Suppressor macrophage treated with lipopolysaccharide for 1 hour (primary cell): ENCODE results near the gene DST.

Experiments used
- DNase-seq, 3 donors: peaks; one replicate each; pipeline ENCODE4 v3.0.0-alpha.2; 2020 to 2022

Gene DST

DNA sequence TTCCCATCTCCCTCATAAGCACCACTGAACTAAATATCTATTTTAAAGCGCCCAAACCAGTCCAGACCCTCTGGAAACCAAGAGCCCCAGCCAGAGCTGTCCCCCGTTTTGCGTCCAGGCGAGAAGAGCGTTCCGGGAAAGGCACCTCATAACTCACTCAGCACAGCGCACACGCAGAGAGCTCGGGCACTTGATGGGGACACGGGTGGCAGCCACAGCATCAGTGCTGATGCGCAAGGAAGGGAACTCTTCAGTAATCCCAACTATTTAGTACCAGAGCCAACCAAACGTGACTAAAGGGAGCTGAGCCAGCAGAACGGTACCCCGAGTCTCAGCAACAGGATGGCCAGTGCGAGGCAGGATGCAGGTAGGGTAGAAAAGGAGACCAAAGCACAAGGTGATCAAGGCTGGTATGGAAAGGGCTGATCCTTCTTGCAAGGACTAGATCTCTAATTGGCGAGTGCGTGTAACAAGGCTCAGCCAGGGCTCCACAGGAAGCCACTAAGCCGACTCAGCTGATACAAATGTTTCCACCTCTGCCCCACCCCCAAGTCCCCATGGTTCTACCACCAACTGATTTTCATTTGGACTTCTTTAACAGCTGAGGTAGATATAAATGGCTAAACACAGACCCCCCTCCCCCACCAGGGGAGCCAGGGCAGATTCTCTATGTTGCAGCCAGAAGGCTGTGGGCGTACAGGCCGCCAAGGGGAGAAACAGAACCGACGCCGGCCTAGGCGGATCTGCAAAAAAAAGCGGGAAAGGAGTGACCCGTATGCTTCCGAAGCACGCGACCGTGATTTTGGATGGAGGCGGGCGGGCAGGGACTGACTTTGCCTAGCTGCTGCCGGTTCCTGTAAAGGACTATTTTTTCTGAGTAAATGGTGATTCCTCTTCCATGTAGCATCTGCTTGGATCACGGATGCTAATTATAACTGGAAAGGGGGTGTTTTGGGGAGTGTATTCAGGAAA lies 211.8 kb downstream of the DST start:
- no peak for DNase-seq

DNA sequence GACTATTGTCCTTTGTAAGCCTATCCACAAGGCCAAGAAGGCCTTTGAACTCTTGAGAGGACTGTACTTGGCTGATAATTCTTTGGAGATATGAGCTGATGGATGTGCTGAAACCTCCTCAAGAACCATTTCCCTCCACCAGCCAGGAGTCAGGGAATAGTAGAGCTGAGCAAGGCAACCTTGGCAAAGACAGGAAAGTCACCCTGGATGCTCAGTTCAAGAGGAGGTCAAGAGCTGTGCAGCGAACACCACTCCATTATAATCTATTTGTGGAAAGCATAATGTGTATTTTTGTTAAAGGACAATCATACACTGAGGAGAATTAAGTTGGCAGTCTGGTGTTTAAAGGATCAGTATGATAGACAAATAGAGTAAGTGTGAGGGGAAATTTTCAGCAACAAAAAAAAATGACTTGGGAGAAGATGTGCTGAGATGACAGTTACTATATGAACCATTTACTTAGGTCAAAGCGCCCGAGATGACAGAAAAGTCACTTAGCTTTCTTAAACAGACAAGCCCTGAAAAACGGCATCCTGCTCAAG lies 218.1 kb downstream of the DST start:
- DNase-seq, result no peak

DNA sequence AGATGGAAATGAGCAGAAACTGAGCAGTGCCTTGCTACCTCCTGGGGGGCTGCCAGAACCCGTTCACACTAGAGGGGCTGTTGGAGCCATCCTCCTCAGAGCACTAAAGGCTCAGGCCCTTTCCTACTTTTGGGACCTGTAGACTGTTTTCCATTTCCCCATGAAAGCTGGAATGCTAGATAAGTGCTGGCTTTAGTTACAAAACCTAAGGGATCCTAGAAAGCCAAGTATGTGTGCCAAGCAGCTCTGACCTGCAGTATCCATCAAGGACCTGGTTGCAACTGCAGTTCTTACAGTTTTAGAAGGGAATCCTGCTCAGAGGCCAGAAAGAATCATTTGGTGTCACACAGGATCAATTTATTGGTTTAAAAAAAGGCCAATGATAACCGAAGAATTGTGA lies 218.6 kb downstream of the DST start:
- DNase-seq, result no peak

DNA sequence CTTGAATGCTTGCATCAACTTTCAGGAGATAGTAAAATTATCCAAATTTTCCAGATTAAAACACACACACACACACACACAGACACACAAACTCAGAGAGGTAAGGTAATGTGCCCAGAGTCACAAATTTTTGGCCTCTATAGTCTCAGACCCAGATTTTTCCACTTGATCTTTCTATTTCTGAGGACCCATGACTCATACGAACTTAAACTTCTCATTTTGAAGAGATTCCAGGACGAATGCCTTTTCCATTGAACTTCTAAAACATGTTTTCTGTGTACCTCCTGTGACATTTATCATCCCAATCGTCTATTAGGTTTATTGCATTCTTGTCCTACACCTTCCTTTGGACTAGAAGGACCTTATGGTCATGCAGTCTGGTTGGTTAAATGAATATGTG lies 222.4 kb downstream of the DST start:
- no peak for DNase-seq

DNA sequence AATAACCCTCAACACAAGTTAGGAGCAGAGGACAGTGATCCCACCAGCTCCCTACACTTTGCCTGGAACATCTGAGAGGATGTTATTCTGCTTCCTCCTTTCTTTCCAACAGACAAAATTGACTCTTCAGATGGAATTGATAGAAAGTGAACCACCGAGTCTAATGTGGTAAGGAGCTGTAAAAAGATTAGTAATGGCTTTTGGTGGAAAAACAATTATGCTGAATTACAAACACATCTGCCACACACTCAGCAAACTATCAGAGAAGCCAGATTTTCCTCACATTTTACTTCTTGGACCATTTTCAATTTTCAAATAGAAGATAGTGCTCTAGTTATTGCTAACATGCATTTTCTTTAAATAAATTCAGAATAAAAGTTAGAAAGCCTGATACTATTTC lies 223.5 kb downstream of the DST start:
- no peak for DNase-seq

DNA sequence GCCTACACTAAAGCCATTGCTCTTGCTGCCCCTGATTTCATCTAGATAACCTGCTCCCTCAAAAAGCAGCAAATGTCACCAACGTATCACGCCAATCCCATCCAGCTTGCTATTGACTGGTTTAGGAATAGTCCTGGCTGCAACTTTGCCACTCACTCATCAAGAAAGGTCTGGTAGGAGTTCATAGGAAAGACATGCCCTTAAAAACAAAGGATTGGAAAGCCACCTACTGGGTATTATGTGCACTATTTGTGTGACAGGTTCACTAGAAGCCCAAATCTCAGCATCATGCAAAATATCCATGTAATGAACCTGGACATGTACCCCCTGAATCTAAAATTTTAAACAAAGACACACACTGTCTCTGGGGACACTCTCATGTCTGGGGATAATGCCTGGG lies 224.9 kb downstream of the DST start:
- no peak for DNase-seq

DNA sequence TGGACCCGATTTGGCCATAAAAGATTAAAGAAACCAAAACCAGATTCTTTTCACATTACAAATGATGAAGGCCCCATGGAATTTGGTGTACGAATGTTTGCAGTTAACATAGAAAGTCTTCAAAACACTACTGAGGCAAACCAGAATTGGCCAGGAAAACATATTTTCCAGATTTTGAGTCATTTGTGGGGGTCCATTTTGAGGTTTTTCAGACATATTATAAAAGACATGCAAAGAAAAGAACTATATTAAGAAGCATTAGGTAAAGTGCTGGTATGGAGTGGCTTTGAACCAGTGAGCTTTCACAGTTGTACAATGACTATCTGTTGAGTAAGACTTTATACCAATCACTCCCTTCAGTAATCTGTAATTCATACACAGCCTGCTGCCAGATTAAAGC lies 226.4 kb downstream of the DST start:
- DNase-seq, result no peak

DNA sequence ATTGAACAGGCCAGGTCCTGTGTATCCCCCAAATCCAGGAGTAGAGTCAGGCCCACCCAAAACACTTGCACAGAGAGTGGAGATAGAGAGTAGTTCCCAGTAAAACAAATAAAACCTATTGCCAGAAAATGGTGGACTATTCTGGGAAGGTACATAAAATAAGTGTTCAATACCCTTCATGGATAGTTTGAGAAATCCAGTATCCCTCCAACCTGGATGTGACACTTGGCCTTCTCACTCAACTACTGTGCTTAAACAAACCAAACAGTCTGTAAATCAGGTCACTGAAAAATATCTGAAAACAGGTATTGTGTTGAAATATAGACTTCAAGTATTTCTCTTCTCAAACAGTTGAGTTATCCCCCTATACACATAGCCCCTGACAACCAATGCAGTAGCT lies 233.7 kb downstream of the DST start:
- DNase-seq, result no peak
